H9 (cell line): Measurements from ENCODE around the gene TNC. TPM values are rescaled to one million over a fixed set of nuclear protein-coding genes. Genes with fewer than 3 reads are reported as not detected.

ENCODE experiments used
- DNase-seq: peaks from one replicate; pipeline ENCODE4 v3.0.0-alpha.2; 2017
- H2AFZ ChIP-seq: one replicate; pipeline ENCODE4 v1.6.1; 2013; ENCODE audit warnings: mild to moderate bottlenecking, low read length, control low read depth, moderate library complexity
- H2AK5ac ChIP-seq: 2 replicates; pipeline ENCODE4 v1.6.1; 2013; ENCODE audit warnings: low read length, control low read depth, mixed read lengths; ENCODE audit not compliant: insufficient read length
- H2BK120ac ChIP-seq: one replicate; pipeline ENCODE4 v1.6.1; 2013; ENCODE audit warnings: low read depth, mild to moderate bottlenecking, low read length, control low read depth, inconsistent platforms; ENCODE audit not compliant: poor library complexity, severe bottlenecking
- H2BK12ac ChIP-seq: 2 replicates; pipeline ENCODE4 v1.6.1; 2013; ENCODE audit warnings: low read length, control low read depth, mixed read lengths, low read depth; ENCODE audit not compliant: insufficient read length
- H2BK15ac ChIP-seq: 2 replicates; pipeline ENCODE4 v1.6.1; 2013; ENCODE audit warnings: low read depth, low read length, control low read depth
- H2BK20ac ChIP-seq: one replicate; pipeline ENCODE4 v1.6.1; 2013; ENCODE audit warnings: low read depth, mild to moderate bottlenecking, low read length, control low read depth, inconsistent platforms; ENCODE audit not compliant: poor library complexity, severe bottlenecking
- H2BK5ac ChIP-seq: 2 replicates; pipeline ENCODE4 v1.6.1; 2013; ENCODE audit warnings: low read length, control low read depth, mixed read lengths; ENCODE audit not compliant: insufficient read length
- H3K14ac ChIP-seq: 2 replicates; pipeline ENCODE4 v1.6.1; 2013; ENCODE audit warnings: low read length, control low read depth; ENCODE audit not compliant: insufficient read depth
- H3K18ac ChIP-seq: 2 replicates; pipeline ENCODE4 v1.6.1; 2013; ENCODE audit warnings: low read depth, mild to moderate bottlenecking, mixed read lengths, low read length, control low read depth; ENCODE audit not compliant: insufficient read length
- H3K23ac ChIP-seq: 2 replicates; pipeline ENCODE4 v1.6.1; 2013; ENCODE audit warnings: low read length, control low read depth, mixed read lengths, low read depth; ENCODE audit not compliant: insufficient read length
- H3K23me2 ChIP-seq: 2 replicates; pipeline ENCODE4 v1.6.1; 2013; ENCODE audit warnings: low read depth, mild to moderate bottlenecking, mixed read lengths, low read length, control low read depth; ENCODE audit not compliant: insufficient read length, poor library complexity, severe bottlenecking
- H3K27ac ChIP-seq: 2 replicates; pipeline ENCODE4 v1.5.1; 2013; ENCODE audit warnings: low read length, control low read depth, mixed read lengths, low read depth; ENCODE audit not compliant: insufficient read length
- H3K27me3 ChIP-seq: 2 replicates; pipeline ENCODE4 v1.6.1; 2013; ENCODE audit warnings: low read length, control low read depth, inconsistent platforms; ENCODE audit not compliant: insufficient read depth
- H3K4ac ChIP-seq: 2 replicates; pipeline ENCODE4 v1.6.1; 2013; ENCODE audit warnings: low read depth, mild to moderate bottlenecking, control low read depth, inconsistent platforms, low read length, moderate library complexity
- H3K4me1 ChIP-seq: 2 replicates; pipeline ENCODE4 v1.6.1; 2013; ENCODE audit warnings: low read length, control low read depth, inconsistent platforms; ENCODE audit not compliant: insufficient read depth
- H3K4me2 ChIP-seq: 2 replicates; pipeline ENCODE4 v1.6.1; 2013; ENCODE audit warnings: low read length, control low read depth, mixed read lengths; ENCODE audit not compliant: insufficient read length, insufficient read depth
- H3K56ac ChIP-seq: 2 replicates; pipeline ENCODE4 v1.6.1; 2013; ENCODE audit warnings: low read depth, mild to moderate bottlenecking, mixed read lengths, low read length, control low read depth; ENCODE audit not compliant: insufficient read length
- H3K79me1 ChIP-seq: 2 replicates; pipeline ENCODE4 v1.6.1; 2013; ENCODE audit warnings: low read depth, mild to moderate bottlenecking, moderate library complexity, low read length, control low read depth, inconsistent platforms; ENCODE audit not compliant: insufficient read depth, poor library complexity, severe bottlenecking
- H3K79me2 ChIP-seq: 2 replicates; pipeline ENCODE4 v1.6.1; 2013; ENCODE audit warnings: low read length, control low read depth, inconsistent platforms; ENCODE audit not compliant: insufficient read depth
- H3K9ac ChIP-seq: 2 replicates; pipeline ENCODE4 v1.6.1; 2013; ENCODE audit warnings: low read length, control low read depth, mixed read lengths; ENCODE audit not compliant: insufficient read length; ENCODE audit errors: extremely low read depth
- H3K9me3 ChIP-seq: one replicate; pipeline ENCODE4 v1.6.1; 2013; ENCODE audit warnings: low read depth, low read length, inconsistent platforms; ENCODE audit not compliant: control insufficient read depth
- H3T11ph ChIP-seq: one replicate; pipeline ENCODE4 v1.6.1; 2013; ENCODE audit warnings: mild to moderate bottlenecking, low read length, control low read depth, inconsistent platforms
- H4K20me1 ChIP-seq: one replicate; pipeline ENCODE4 v1.6.1; 2013; ENCODE audit not compliant: control insufficient read depth, insufficient read length, insufficient read depth
- H4K5ac ChIP-seq: 2 replicates; pipeline ENCODE4 v1.6.1; 2013; ENCODE audit warnings: low read depth, mild to moderate bottlenecking, mixed read lengths, low read length, control low read depth; ENCODE audit not compliant: insufficient read length
- H4K8ac ChIP-seq: replicated peaks from 2 replicates; pipeline ENCODE4 v1.6.1; 2013; ENCODE audit warnings: low read length, control low read depth, mixed read lengths, low read depth; ENCODE audit not compliant: insufficient read length
- H4K91ac ChIP-seq: 2 replicates; pipeline ENCODE4 v1.6.1; 2013; ENCODE audit warnings: low read depth, mild to moderate bottlenecking, moderate library complexity, mixed read lengths, low read length, control low read depth; ENCODE audit not compliant: insufficient read length
- H3K27ac Mint-ChIP-seq, 3 experiments: 2 replicates in 2 of 3; 3 replicates in 1 of 3; pipeline ENCODE4 v1.8.0; 2020 to 2021; ENCODE audit warnings: mixed read lengths in 3 of 3, mild to moderate bottlenecking in 1 of 3, moderate library complexity in 1 of 3
- H3K27me3 Mint-ChIP-seq: 2 replicates; pipeline ENCODE4 v1.8.0; 2021; ENCODE audit warnings: low read depth, mild to moderate bottlenecking, moderate library complexity, mixed read lengths
- H3K36me3 Mint-ChIP-seq, 3 experiments: 2 replicates in 2 of 3; 3 replicates in 1 of 3; pipeline ENCODE4 v1.8.0; 2020 to 2021; ENCODE audit warnings: low read depth in 3 of 3, mixed read lengths in 3 of 3; ENCODE audit not compliant: insufficient read depth in 1 of 3
- H3K4me1 Mint-ChIP-seq, 2 experiments: 2 replicates each; pipeline ENCODE4 v1.8.0; 2020; ENCODE audit warnings: mixed read lengths in 2 of 2
- H3K4me3 Mint-ChIP-seq, 2 experiments: 2 replicates in 1 of 2; 3 replicates in 1 of 2; pipeline ENCODE4 v1.8.0; 2020 to 2021; ENCODE audit warnings: mild to moderate bottlenecking in 2 of 2, mixed read lengths in 2 of 2, moderate library complexity in 1 of 2
- H3K9me3 Mint-ChIP-seq, 2 experiments: 2 replicates in 1 of 2; 3 replicates in 1 of 2; pipeline ENCODE4 v1.8.0; 2020; ENCODE audit warnings: mild to moderate bottlenecking in 2 of 2, mixed read lengths in 2 of 2, moderate library complexity in 1 of 2
- CTCF ChIP-seq: fragments of 200-600 bp; sonication (generic); conservative IDR thresholded peaks from 3 replicates; pipeline ENCODE4 v1.8.0; 2021; ENCODE audit warnings: antibody characterized with exemption, mild to moderate bottlenecking
- WGBS: extraction: QIAGEN DNeasy Blood & Tissue Kit; methylation state at CpG from one replicate; pipeline ENCODE4 v1.1.7; 2013; ENCODE audit warnings: missing lambda C conversion rate, low lambda C conversion rate, mixed read lengths; ENCODE audit not compliant: insufficient read length; ENCODE audit errors: extremely low coverage; 5-methylcytosine and 5-hydroxymethylcytosine counted together
- total RNA-seq: library from RNA; stranded (reverse); gene quantifications from 2 replicates; pipeline ENCODE4 v1.2.1, GENCODE V29; 2021

The TNC gene
- total RNA-seq, 1 experiment from 2014 or later: 0.63 TPM

GRCh38 chr9:115114546-115114945, 3.4 kb downstream of the TNC start:
- Histone ChIP-seq H4K91ac (no peak overlapping the region), H3K4me1 (no peaks in the 10 kb centered on the region; the same call in 1 of the 2 replicates), H4K5ac (no peak overlapping the region), H3K14ac (no peak overlapping the region), H3K9me3 (no peaks in the 10 kb centered on the region), H4K8ac (no peak overlapping the region), H3K18ac (no peak overlapping the region), H2BK20ac (no peak overlapping the region), H3K9ac (no peak overlapping the region), H3T11ph (no peak overlapping the region), H3K79me2 (0 out of 2 replicates have a peak, but pooled peaks cover 1% of the 10 kb centered on the region), H3K23me2 (peaks cover 9% of the 10 kb centered on the region), H2BK5ac (no peak overlapping the region), H3K27me3 (peaks cover 9% of the 10 kb centered on the region; the same call in 1 of the 2 replicates), H3K79me1 (no peaks in the 10 kb centered on the region), H2BK120ac (no peak overlapping the region), H3K27ac (no peak overlapping the region), H3K56ac (no peak overlapping the region), H3K4me2 (no peak overlapping the region), H2AFZ (no peak overlapping the region), H2BK12ac (no peak overlapping the region), H2AK5ac (no peak overlapping the region), H2BK15ac (no peak overlapping the region), H4K20me1 (no peaks in the 10 kb centered on the region), H3K4ac (no peak overlapping the region), H3K23ac (no peak overlapping the region)
- WGBS: no CpG with 5 or more reads among the region's 2 CpGs
- TF ChIP-seq CTCF: no peak
- Mint-ChIP-seq H3K36me3 (no peaks in the 10 kb centered on the region; a peak in 1 of 7 replicates), H3K4me3 (no peak overlapping the region), H3K27ac (no peak overlapping the region), H3K27me3 (peaks cover 97% of the 10 kb centered on the region), H3K4me1 (peaks cover 18 to 42% of the 10 kb centered on the region in 2 experiments), H3K9me3 (no peaks in the 10 kb centered on the region; a peak in 2 of 5 replicates)
- DNase-seq: no peak
